ENCODE data around the gene PAK3. TPM values are rescaled to one million over a fixed set of nuclear protein-coding genes. Genes with fewer than 3 reads are reported as not detected.

PAK3 gene
- total and polyA plus RNA-seq, 2 of the 8 experiments (the other 6 are each of a cell fraction or from before 2014, with no cell fraction given), result 0.80 to 7.2 TPM

DNA sequence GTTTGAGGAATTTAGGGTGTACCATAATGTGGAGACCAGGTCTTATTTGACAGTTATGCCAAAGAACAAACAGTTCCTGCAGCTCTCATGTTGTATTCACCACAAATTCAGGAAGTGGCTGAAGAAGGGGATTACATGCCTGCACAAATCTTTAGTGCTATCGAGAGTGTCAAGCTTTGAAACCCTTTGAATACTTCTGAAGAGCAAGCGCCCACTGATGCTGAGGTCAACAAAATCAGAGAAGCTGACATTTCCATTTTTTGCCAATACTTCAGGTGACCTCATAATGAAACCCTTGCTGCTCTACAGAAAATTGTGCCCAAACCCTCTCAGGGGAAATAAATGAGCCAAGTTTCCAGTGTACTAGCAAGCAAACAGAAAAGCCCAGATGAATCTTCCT is 28.4 kb downstream of the PAK3 start (continued):
- TF ChIP-seq, protein P1, sequence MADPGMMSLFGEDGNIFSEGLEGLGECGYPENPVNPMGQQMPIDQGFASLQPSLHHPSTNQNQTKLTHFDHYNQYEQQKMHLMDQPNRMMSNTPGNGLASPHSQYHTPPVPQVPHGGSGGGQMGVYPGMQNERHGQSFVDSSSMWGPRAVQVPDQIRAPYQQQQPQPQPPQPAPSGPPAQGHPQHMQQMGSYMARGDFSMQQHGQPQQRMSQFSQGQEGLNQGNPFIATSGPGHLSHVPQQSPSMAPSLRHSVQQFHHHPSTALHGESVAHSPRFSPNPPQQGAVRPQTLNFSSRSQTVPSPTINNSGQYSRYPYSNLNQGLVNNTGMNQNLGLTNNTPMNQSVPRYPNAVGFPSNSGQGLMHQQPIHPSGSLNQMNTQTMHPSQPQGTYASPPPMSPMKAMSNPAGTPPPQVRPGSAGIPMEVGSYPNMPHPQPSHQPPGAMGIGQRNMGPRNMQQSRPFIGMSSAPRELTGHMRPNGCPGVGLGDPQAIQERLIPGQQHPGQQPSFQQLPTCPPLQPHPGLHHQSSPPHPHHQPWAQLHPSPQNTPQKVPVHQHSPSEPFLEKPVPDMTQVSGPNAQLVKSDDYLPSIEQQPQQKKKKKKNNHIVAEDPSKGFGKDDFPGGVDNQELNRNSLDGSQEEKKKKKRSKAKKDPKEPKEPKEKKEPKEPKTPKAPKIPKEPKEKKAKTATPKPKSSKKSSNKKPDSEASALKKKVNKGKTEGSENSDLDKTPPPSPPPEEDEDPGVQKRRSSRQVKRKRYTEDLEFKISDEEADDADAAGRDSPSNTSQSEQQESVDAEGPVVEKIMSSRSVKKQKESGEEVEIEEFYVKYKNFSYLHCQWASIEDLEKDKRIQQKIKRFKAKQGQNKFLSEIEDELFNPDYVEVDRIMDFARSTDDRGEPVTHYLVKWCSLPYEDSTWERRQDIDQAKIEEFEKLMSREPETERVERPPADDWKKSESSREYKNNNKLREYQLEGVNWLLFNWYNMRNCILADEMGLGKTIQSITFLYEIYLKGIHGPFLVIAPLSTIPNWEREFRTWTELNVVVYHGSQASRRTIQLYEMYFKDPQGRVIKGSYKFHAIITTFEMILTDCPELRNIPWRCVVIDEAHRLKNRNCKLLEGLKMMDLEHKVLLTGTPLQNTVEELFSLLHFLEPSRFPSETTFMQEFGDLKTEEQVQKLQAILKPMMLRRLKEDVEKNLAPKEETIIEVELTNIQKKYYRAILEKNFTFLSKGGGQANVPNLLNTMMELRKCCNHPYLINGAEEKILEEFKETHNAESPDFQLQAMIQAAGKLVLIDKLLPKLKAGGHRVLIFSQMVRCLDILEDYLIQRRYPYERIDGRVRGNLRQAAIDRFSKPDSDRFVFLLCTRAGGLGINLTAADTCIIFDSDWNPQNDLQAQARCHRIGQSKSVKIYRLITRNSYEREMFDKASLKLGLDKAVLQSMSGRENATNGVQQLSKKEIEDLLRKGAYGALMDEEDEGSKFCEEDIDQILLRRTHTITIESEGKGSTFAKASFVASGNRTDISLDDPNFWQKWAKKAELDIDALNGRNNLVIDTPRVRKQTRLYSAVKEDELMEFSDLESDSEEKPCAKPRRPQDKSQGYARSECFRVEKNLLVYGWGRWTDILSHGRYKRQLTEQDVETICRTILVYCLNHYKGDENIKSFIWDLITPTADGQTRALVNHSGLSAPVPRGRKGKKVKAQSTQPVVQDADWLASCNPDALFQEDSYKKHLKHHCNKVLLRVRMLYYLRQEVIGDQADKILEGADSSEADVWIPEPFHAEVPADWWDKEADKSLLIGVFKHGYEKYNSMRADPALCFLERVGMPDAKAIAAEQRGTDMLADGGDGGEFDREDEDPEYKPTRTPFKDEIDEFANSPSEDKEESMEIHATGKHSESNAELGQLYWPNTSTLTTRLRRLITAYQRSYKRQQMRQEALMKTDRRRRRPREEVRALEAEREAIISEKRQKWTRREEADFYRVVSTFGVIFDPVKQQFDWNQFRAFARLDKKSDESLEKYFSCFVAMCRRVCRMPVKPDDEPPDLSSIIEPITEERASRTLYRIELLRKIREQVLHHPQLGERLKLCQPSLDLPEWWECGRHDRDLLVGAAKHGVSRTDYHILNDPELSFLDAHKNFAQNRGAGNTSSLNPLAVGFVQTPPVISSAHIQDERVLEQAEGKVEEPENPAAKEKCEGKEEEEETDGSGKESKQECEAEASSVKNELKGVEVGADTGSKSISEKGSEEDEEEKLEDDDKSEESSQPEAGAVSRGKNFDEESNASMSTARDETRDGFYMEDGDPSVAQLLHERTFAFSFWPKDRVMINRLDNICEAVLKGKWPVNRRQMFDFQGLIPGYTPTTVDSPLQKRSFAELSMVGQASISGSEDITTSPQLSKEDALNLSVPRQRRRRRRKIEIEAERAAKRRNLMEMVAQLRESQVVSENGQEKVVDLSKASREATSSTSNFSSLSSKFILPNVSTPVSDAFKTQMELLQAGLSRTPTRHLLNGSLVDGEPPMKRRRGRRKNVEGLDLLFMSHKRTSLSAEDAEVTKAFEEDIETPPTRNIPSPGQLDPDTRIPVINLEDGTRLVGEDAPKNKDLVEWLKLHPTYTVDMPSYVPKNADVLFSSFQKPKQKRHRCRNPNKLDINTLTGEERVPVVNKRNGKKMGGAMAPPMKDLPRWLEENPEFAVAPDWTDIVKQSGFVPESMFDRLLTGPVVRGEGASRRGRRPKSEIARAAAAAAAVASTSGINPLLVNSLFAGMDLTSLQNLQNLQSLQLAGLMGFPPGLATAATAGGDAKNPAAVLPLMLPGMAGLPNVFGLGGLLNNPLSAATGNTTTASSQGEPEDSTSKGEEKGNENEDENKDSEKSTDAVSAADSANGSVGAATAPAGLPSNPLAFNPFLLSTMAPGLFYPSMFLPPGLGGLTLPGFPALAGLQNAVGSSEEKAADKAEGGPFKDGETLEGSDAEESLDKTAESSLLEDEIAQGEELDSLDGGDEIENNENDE (IDR thresholded peaks at IDR 0.05; ENCODE audit: insufficient replicate concordance, low read length), result no peak
- no peak for TF ChIP-seq RFX5 (IDR thresholded peaks at IDR 0.05; ENCODE audit: borderline replicate concordance, low read depth, low read length)
- no peak for TF ChIP-seq SAP30 (IDR thresholded peaks at IDR 0.05; ENCODE audit: insufficient read depth, insufficient replicate concordance, low read length)
- TF ChIP-seq POU5F1 (IDR thresholded peaks at IDR 0.05; ENCODE audit: low read depth, low read length), result no peak
- no peak for TF ChIP-seq KDM4A (IDR thresholded peaks at IDR 0.05; ENCODE audit: low read depth, low read length, severe bottlenecking)
